PFSK-1 (cell line): ENCODE data around the gene ELP2.

ENCODE experiments used
- POLR2AphosphoS5 ChIP-seq: IDR thresholded peaks from 2 replicates; pipeline ENCODE4 v1.6.1; 2012; ENCODE audit warnings: low read depth, mild to moderate bottlenecking, control low read depth, low read length, moderate library complexity
- SIN3A ChIP-seq: IDR thresholded peaks from 2 replicates; pipeline ENCODE4 v1.6.1; 2012; ENCODE audit warnings: mild to moderate bottlenecking, low read length, moderate library complexity, borderline replicate concordance; ENCODE audit not compliant: insufficient read depth
- TF ChIP-seq, protein P1 (sequence below), 2 experiments: IDR thresholded peaks; 2 replicates each; pipeline versions ENCODE4 v1.6.1 to v1.8.0; 2011 to 2012; ENCODE audit warnings: low read depth in 2 of 2, low read length in 2 of 2, control low read depth in 1 of 2, inconsistent platforms in 1 of 2, mild to moderate bottlenecking in 1 of 2, moderate library complexity in 1 of 2; ENCODE audit not compliant: insufficient read depth in 1 of 2

DNA sequence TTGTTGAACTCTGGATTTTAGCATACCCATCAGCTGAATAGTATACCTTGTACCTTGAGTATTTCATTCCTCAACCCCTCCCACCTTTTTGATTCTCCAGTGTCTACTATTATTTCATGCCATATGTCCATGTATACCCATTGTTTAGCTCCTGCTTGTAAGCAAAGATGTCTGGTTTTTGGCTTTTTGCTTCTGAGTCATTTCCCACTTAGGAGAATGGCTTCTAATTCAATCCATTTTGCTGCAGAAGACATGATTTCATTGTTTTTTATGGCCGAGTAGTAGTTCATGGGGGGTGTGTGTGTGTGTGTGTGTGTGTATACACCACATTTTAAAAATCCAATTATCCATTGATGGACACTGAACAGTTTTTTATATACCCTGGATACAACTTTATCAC is 33.3 kb downstream of the ELP2 start:
- TF ChIP-seq SIN3A (no peak), POLR2AphosphoS5 (no peak)
- TF ChIP-seq, protein P1, sequence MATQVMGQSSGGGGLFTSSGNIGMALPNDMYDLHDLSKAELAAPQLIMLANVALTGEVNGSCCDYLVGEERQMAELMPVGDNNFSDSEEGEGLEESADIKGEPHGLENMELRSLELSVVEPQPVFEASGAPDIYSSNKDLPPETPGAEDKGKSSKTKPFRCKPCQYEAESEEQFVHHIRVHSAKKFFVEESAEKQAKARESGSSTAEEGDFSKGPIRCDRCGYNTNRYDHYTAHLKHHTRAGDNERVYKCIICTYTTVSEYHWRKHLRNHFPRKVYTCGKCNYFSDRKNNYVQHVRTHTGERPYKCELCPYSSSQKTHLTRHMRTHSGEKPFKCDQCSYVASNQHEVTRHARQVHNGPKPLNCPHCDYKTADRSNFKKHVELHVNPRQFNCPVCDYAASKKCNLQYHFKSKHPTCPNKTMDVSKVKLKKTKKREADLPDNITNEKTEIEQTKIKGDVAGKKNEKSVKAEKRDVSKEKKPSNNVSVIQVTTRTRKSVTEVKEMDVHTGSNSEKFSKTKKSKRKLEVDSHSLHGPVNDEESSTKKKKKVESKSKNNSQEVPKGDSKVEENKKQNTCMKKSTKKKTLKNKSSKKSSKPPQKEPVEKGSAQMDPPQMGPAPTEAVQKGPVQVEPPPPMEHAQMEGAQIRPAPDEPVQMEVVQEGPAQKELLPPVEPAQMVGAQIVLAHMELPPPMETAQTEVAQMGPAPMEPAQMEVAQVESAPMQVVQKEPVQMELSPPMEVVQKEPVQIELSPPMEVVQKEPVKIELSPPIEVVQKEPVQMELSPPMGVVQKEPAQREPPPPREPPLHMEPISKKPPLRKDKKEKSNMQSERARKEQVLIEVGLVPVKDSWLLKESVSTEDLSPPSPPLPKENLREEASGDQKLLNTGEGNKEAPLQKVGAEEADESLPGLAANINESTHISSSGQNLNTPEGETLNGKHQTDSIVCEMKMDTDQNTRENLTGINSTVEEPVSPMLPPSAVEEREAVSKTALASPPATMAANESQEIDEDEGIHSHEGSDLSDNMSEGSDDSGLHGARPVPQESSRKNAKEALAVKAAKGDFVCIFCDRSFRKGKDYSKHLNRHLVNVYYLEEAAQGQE (IDR thresholded peaks at IDR 0.05; ENCODE audit: insufficient read depth in 1 of 2, low read depth in 2 of 2, low read length in 2 of 2) = no peak
